GM12872 (cell line): Measurements from ENCODE around the gene ST3GAL2.

ENCODE experiments used
- CTCF ChIP-seq: IDR thresholded peaks from 3 replicates; pipeline ENCODE4 v1.5.1; 2011; ENCODE audit warnings: low read depth, mild to moderate bottlenecking, low read length, moderate library complexity; ENCODE audit not compliant: insufficient read depth

The ST3GAL2 gene

GRCh38 chr16:70375636-70376611, 63.0 kb downstream of the ST3GAL2 start:
- no peak for TF ChIP-seq CTCF

GRCh38 chr16:70374213-70374612, 64.7 kb downstream of the ST3GAL2 start:
- TF ChIP-seq CTCF, result no peak

GRCh38 chr16:70372921-70373728, 65.8 kb downstream of the ST3GAL2 start:
- no peak for TF ChIP-seq CTCF

- no peak for TF ChIP-seq CTCF
These were observed 68.0 kb downstream of the ST3GAL2 start for GRCh38 chr16:70370924-70371323.

- TF ChIP-seq CTCF, result peak; percentile 48
These were observed 68.8 kb downstream of the ST3GAL2 start for GRCh38 chr16:70370145-70370544.

- no peak for TF ChIP-seq CTCF
These were observed 74.5 kb downstream of the ST3GAL2 start for GRCh38 chr16:70364399-70364798.

GRCh38 chr16:70359552-70359951, 79.3 kb downstream of the ST3GAL2 start:
- TF ChIP-seq CTCF, result no peak
